ENCODE data around the gene ARMC3. TPM values are rescaled to one million over a fixed set of nuclear protein-coding genes. Genes with fewer than 3 reads are reported as not detected.

The ARMC3 gene
- total RNA-seq, 1 donor from 2014 or later: under 0.01 TPM

- FAIRE-seq (no peak), DNase-seq (ENCODE audit: low read depth) (no peak)
- no peaks in the 10 kb centered on the region for H3K27me3 ChIP-seq (ENCODE audit: control insufficient read depth, insufficient read depth, low read length)
- no peak overlapping the region for H3K4me3 ChIP-seq (ENCODE audit: low read depth, low read length)
- no peak for TF ChIP-seq CTCF (IDR thresholded peaks at IDR 0.05; ENCODE audit: insufficient read depth, low read length, severe bottlenecking)
- H3K36me3 ChIP-seq (ENCODE audit: control insufficient read depth, insufficient read depth, low read length): no peaks in the 10 kb centered on the region
Measured at GRCh38 chr10:22932626-22933370, 4.9 kb downstream of the ARMC3 start.

GRCh38 chr10:22934726-22935125, 6.9 kb downstream of the ARMC3 start:
- no peak overlapping the region for H3K4me3 ChIP-seq (ENCODE audit: low read depth, low read length)
- FAIRE-seq (no peak), DNase-seq (ENCODE audit: low read depth) (no peak)
- no peaks in the 10 kb centered on the region for H3K36me3 ChIP-seq (ENCODE audit: control insufficient read depth, insufficient read depth, low read length)
- H3K27me3 ChIP-seq (ENCODE audit: control insufficient read depth, insufficient read depth, low read length): no peaks in the 10 kb centered on the region
- no peak for TF ChIP-seq CTCF (IDR thresholded peaks at IDR 0.05; ENCODE audit: insufficient read depth, low read length, severe bottlenecking)

GRCh38 chr10:22942437-22942836, 14.6 kb downstream of the ARMC3 start:
- FAIRE-seq: no peak
- TF ChIP-seq CTCF (IDR thresholded peaks at IDR 0.05; ENCODE audit: insufficient read depth, low read length, severe bottlenecking): no peak
- no peak for DNase-seq (ENCODE audit: low read depth)

GRCh38 chr10:22945934-22946673, 18.3 kb downstream of the ARMC3 start:
- Histone ChIP-seq H3K27me3 (ENCODE audit: control insufficient read depth, insufficient read depth, low read length) (no peaks in the 10 kb centered on the region), H3K36me3 (ENCODE audit: control insufficient read depth, insufficient read depth, low read length) (no peaks in the 10 kb centered on the region), H3K4me3 (ENCODE audit: low read depth, low read length) (no peak overlapping the region)
- no peak for TF ChIP-seq CTCF (IDR thresholded peaks at IDR 0.05; ENCODE audit: insufficient read depth, low read length, severe bottlenecking)
- DNase-seq (ENCODE audit: low read depth) (no peak), FAIRE-seq (no peak)

More at GRCh38 chr10:22942437-22942836, 14.6 kb downstream of the ARMC3 start:
- Histone ChIP-seq H3K36me3 (ENCODE audit: control insufficient read depth, insufficient read depth, low read length) (no peaks in the 10 kb centered on the region), H3K4me3 (ENCODE audit: low read depth, low read length) (no peak overlapping the region), H3K27me3 (ENCODE audit: control insufficient read depth, insufficient read depth, low read length) (no peaks in the 10 kb centered on the region)

GRCh38 chr10:22954970-22955369, 27.1 kb downstream of the ARMC3 start:
- Histone ChIP-seq H3K27me3 (ENCODE audit: control insufficient read depth, insufficient read depth, low read length) (no peaks in the 10 kb centered on the region), H3K4me3 (ENCODE audit: low read depth, low read length) (no peak overlapping the region), H3K36me3 (ENCODE audit: control insufficient read depth, insufficient read depth, low read length) (no peaks in the 10 kb centered on the region)
- FAIRE-seq: no peak
- no peak for DNase-seq (ENCODE audit: low read depth)
- no peak for TF ChIP-seq CTCF (IDR thresholded peaks at IDR 0.05; ENCODE audit: insufficient read depth, low read length, severe bottlenecking)

Measured in bronchial epithelial cell (primary cell).